K562 (cell line): ENCODE data around the gene NPFF. TPM values are rescaled to one million over a fixed set of nuclear protein-coding genes. Genes with fewer than 3 reads are reported as not detected.
A peak's percentile ranks its signal among the peaks of the same experiment; 100 is the strongest.

Source experiments
- ATF1 ChIP-seq, 2 experiments: fragments of 450-650 bp in 1 of 2; IDR thresholded peaks; 2 replicates each; pipeline ENCODE4 v1.6.1; 2016; ENCODE audit warnings: missing compliant biosample characterization in 1 of 2, missing genetic modification characterization in 1 of 2
- CBX5 ChIP-seq: IDR thresholded peaks from 2 replicates; pipeline ENCODE4 v1.6.1; 2014; ENCODE audit warnings: low read depth, borderline replicate concordance
- CREM ChIP-seq: IDR thresholded peaks from 2 replicates; pipeline ENCODE4 v1.6.1; 2014; ENCODE audit warnings: antibody characterized with exemption, low read depth
- GTF2F1 ChIP-seq: IDR thresholded peaks from 2 replicates; pipeline ENCODE4 v1.6.1; 2011; ENCODE audit warnings: low read depth, low read length, improper control_type of control experiment
- MTA3 ChIP-seq: fragments of 450-650 bp; formaldehyde crosslinking; IDR thresholded peaks from 2 replicates; pipeline ENCODE4 v1.6.1; 2017; ENCODE audit warnings: mild to moderate bottlenecking, borderline replicate concordance
- POLR3G ChIP-seq: IDR thresholded peaks from 2 replicates; pipeline ENCODE4 v1.6.1; 2011; ENCODE audit not compliant: insufficient read length, insufficient replicate concordance; ENCODE audit errors: extremely low read depth
- RBFOX2 ChIP-seq: fragments of 200-400 bp; formaldehyde crosslinking; IDR thresholded peaks from 2 replicates; pipeline ENCODE4 v1.6.1; 2017; ENCODE audit warnings: low read depth, mild to moderate bottlenecking, low read length, moderate library complexity
- RBM17 ChIP-seq: fragments of 200-400 bp; formaldehyde crosslinking; IDR thresholded peaks from 2 replicates; pipeline ENCODE4 v1.6.1; 2017; ENCODE audit warnings: low read depth, mild to moderate bottlenecking, low read length, borderline replicate concordance
- RNF2 ChIP-seq: sonication (generic); IDR thresholded peaks from 2 replicates; pipeline ENCODE4 v1.6.1; 2016
- SMAD4 ChIP-seq: fragments of 250-450 bp; sonication (Bioruptor Pico); conservative IDR thresholded peaks from 2 replicates; pipeline ENCODE4 v1.8.0; 2021; ENCODE audit warnings: inconsistent platforms, mild to moderate bottlenecking, moderate library complexity
- SMC3 ChIP-seq: conservative IDR thresholded peaks from 2 replicates; pipeline ENCODE4 v1.6.1; 2011; ENCODE audit warnings: low read depth, low read length, improper control_type of control experiment; ENCODE audit not compliant: insufficient read depth
- SUPT5H ChIP-seq: fragments of 450-650 bp; IDR thresholded peaks from 2 replicates; pipeline ENCODE4 v1.6.1; 2016
- TRIM28 ChIP-seq: fragments of 450-650 bp; IDR thresholded peaks from 2 replicates; pipeline ENCODE4 v1.6.1; 2017
- ZNF79 ChIP-seq: fragments of 250-450 bp; sonication (Bioruptor Pico); IDR thresholded peaks from 2 replicates; pipeline ENCODE4 v1.4.0; 2020; ENCODE audit warnings: low read depth, mild to moderate bottlenecking, moderate library complexity
- polyA plus RNA-seq, 8 experiments: library from polyadenylated mRNA; depleted of rRNA in 4 of 8; stranded (reverse) in 5 of 8; unstranded in 3 of 8; fragments of >200 nt; fragmentation: Nextera tagmentation in 2 of 8; fragmentation: Illumina TruSeq in 1 of 8; extraction: Ambion mirVana in 2 of 8; extraction: Trizol in 1 of 8; gene quantifications; 2 replicates each; pipeline versions ENCODE4 v1.2.1 to v1.2.3, GENCODE V29; 2011 to 2014; ENCODE audit warnings: inconsistent platforms in 1 of 8, missing spikeins in 1 of 8
- total RNA-seq, 7 experiments: library from RNA; depleted of rRNA in 6 of 7; stranded (reverse); fragments of >200 nt in 6 of 7; fragmentation: Illumina TruSeq in 2 of 7; extraction: Trizol in 2 of 7; gene quantifications; 2 replicates each; pipeline versions ENCODE4 v1.2.1 to v1.2.3, GENCODE V29; 2011 to 2021; ENCODE audit warnings: low replicate concordance in 1 of 7
- TF ChIP-seq, protein P1 (sequence below), 2 experiments: fragments of 450-650 bp; formaldehyde crosslinking in 1 of 2; IDR thresholded peaks; 2 replicates each; pipeline versions ENCODE4 v1.4.0 to v1.6.1; 2014 to 2020; ENCODE audit warnings: mild to moderate bottlenecking in 2 of 2, borderline replicate concordance in 1 of 2, low read depth in 1 of 2
- TF ChIP-seq, protein P2 (sequence below): sonication (generic); formaldehyde crosslinking; IDR thresholded peaks from 2 replicates; pipeline ENCODE4 v1.8.0; 2023; ENCODE audit warnings: mild to moderate bottlenecking, missing genetic modification reagents

Gene NPFF
- total and polyA plus RNA-seq, 9 of the 15 experiments (the other 6 are each of a cell fraction or from before 2014, with no cell fraction given): 0.15 to 1.2 (median 0.55) TPM; not detected in 6

DNA sequence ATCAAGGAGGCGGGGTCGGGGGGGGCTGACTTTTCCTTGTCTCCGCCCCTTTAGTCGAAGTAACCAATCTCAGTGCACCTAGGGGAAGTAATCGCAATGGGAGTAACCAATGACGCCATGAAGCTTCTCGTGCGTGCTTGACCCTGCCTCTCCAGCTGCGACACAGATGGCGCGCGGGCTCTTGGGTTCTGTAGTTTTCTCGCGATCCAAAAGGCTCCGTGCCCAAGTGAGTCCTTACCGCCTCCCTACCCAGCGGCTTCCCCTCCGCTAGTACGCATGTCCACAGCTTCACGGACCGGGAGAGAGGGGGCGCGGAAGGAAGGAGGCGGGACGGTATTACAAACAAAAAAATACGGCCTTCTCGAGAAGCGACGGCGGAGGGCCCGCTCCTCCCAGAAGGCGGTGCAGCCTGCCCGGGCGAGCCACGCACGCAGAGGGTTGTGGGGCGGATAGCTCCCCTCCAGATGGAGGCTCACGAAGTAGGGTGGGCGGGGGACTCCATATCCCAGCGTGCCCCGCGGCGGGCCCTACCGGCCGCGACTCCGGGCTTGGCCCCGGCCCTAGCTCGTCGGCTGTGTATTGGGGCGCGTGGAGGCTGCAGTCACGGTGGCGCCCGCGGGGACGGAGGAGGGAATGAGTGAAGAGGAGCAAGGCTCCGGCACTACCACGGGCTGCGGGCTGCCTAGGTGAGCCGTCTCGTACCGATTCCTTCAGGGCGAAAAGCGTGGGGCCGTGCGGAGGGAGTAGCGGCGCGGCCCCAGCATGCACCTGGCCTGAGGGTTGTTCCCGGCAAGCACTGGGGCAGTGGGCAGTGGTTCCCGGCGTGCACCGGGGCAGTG, 6.3 kb downstream of the NPFF start, which contains the start of gene TARBP2 (continued):
- TF ChIP-seq, protein P1, sequence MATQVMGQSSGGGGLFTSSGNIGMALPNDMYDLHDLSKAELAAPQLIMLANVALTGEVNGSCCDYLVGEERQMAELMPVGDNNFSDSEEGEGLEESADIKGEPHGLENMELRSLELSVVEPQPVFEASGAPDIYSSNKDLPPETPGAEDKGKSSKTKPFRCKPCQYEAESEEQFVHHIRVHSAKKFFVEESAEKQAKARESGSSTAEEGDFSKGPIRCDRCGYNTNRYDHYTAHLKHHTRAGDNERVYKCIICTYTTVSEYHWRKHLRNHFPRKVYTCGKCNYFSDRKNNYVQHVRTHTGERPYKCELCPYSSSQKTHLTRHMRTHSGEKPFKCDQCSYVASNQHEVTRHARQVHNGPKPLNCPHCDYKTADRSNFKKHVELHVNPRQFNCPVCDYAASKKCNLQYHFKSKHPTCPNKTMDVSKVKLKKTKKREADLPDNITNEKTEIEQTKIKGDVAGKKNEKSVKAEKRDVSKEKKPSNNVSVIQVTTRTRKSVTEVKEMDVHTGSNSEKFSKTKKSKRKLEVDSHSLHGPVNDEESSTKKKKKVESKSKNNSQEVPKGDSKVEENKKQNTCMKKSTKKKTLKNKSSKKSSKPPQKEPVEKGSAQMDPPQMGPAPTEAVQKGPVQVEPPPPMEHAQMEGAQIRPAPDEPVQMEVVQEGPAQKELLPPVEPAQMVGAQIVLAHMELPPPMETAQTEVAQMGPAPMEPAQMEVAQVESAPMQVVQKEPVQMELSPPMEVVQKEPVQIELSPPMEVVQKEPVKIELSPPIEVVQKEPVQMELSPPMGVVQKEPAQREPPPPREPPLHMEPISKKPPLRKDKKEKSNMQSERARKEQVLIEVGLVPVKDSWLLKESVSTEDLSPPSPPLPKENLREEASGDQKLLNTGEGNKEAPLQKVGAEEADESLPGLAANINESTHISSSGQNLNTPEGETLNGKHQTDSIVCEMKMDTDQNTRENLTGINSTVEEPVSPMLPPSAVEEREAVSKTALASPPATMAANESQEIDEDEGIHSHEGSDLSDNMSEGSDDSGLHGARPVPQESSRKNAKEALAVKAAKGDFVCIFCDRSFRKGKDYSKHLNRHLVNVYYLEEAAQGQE (IDR thresholded peaks at IDR 0.05; ENCODE audit: borderline replicate concordance): no peak
- TF ChIP-seq, protein P1 (CRISPR knock-in tag; IDR thresholded peaks at IDR 0.05; ENCODE audit: low read depth): peak; percentile 60; the same call in 1 of the 2 replicates
- TF ChIP-seq SMC3 (0 out of 2 replicates have a peak, but pooled peaks have one; percentile 7), ZNF79 (CRISPR knock-in tag) (peak; percentile 78; the same call in 1 of the 2 replicates), CREM (peak; percentile 96), RBM17 (no peak), RNF2 (0 out of 2 replicates have a peak, but pooled peaks have one; percentile 47), CBX5 (peak; percentile 11; the same call in 1 of the 2 replicates), ATF1 (CRISPR knock-in tag; IDR thresholded peaks at IDR 0.05) (peak; percentile 50; the same call in 1 of the 2 replicates), ATF1 (tag; IDR thresholded peaks at IDR 0.05) (peak; percentile 98), RBFOX2 (peak; percentile 97), TRIM28 (peak; percentile 37; the same call in 1 of the 2 replicates), MTA3 (peak; percentile 61; the same call in 1 of the 2 replicates), POLR3G (no peak), GTF2F1 (peak; percentile 84; the same call in 1 of the 2 replicates), SMAD4 (peak; percentile 86), SUPT5H (peak; percentile 96)
- TF ChIP-seq, protein P2, sequence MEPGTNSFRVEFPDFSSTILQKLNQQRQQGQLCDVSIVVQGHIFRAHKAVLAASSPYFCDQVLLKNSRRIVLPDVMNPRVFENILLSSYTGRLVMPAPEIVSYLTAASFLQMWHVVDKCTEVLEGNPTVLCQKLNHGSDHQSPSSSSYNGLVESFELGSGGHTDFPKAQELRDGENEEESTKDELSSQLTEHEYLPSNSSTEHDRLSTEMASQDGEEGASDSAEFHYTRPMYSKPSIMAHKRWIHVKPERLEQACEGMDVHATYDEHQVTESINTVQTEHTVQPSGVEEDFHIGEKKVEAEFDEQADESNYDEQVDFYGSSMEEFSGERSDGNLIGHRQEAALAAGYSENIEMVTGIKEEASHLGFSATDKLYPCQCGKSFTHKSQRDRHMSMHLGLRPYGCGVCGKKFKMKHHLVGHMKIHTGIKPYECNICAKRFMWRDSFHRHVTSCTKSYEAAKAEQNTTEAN (CRISPR knock-in tag): peak; percentile 54; the same call in 1 of the 2 replicates
